H1 (cell line): ENCODE measurements around the gene PHC1. TPM values are rescaled to one million over a fixed set of nuclear protein-coding genes. Genes with fewer than 3 reads are reported as not detected.

Experiments used
- CTCF ChIA-PET: fragments of 300-600 bp; sonication (Branson Sonifier 250); formaldehyde crosslinking; loops from one replicate; lab custom pipeline; 2021; ENCODE audit not compliant: partially characterized antibody; lab: Charles Lee
- POLR2A ChIA-PET: fragments of 300-600 bp; sonication (Branson Sonifier 250); formaldehyde crosslinking; loops from one replicate; lab custom pipeline; 2021; ENCODE audit warnings: inconsistent platforms; ENCODE audit not compliant: partially characterized antibody; lab: Charles Lee
- DNase-seq, 2 experiments: peaks; one replicate each; pipeline versions ENCODE4 v3.0.0 to v3.0.0-alpha.2; 2010 to 2022; ENCODE audit warnings: low spot score in 2 of 2, low read depth in 1 of 2, mixed read lengths in 1 of 2
- FAIRE-seq: peaks from 2 replicates; lab custom pipeline; 2011; peaks lifted over from hg19 to GRCh38; lab: Jason Lieb, UNC
- H2AFZ ChIP-seq: 2 replicates; pipeline ENCODE4 v1.8.1; 2012; ENCODE audit warnings: low read length, inconsistent platforms
- H2AK5ac ChIP-seq: 2 replicates; pipeline ENCODE4 v1.6.1; 2013; ENCODE audit warnings: low read depth, low read length
- H2BK120ac ChIP-seq: replicated peaks from 2 replicates; pipeline ENCODE3; 2013; ENCODE audit warnings: low read depth, low read length, inconsistent platforms
- H2BK12ac ChIP-seq: 2 replicates; pipeline ENCODE4 v1.6.1; 2013; ENCODE audit warnings: low read depth, low read length
- H2BK15ac ChIP-seq: 2 replicates; pipeline ENCODE4 v1.6.1; 2013; ENCODE audit warnings: low read length
- H2BK20ac ChIP-seq: 2 replicates; pipeline ENCODE4 v1.6.1; 2013; ENCODE audit warnings: low read length
- H2BK5ac ChIP-seq: 2 replicates; pipeline ENCODE4 v1.6.1; 2013; ENCODE audit warnings: low read depth, low read length
- H3K14ac ChIP-seq: 2 replicates; pipeline ENCODE4 v1.6.1; 2013; ENCODE audit warnings: inconsistent platforms; ENCODE audit not compliant: insufficient read length
- H3K18ac ChIP-seq: 2 replicates; pipeline ENCODE4 v1.6.1; 2013; ENCODE audit warnings: low read length; ENCODE audit errors: extremely low read depth
- H3K23ac ChIP-seq: 2 replicates; pipeline ENCODE4 v1.6.1; 2013; ENCODE audit warnings: inconsistent platforms; ENCODE audit not compliant: insufficient read length
- H3K23me2 ChIP-seq: 2 replicates; pipeline ENCODE4 v1.6.1; 2013; ENCODE audit warnings: low read depth, low read length
- H3K27ac ChIP-seq: 2 replicates; pipeline ENCODE4 v1.6.1; 2011; ENCODE audit warnings: low read depth, low read length, inconsistent platforms
- H3K27me3 ChIP-seq, 4 experiments: replicated peaks in 1 of 4; 1 replicate in 1 of 4; 2 replicates in 3 of 4; pipeline versions ENCODE4 v1.6.1 to v1.8.1; 2011 to 2013; ENCODE audit warnings: low read length in 3 of 4, mild to moderate bottlenecking in 3 of 4, inconsistent platforms in 2 of 4, mixed read lengths in 2 of 4, moderate library complexity in 1 of 4; ENCODE audit not compliant: control insufficient read depth in 3 of 4, insufficient read depth in 3 of 4; ENCODE audit errors: extremely low read depth in 1 of 4
- H3K36me3 ChIP-seq, 4 experiments: 2 replicates each; pipeline versions ENCODE4 v1.6.1 to v1.8.1; 2011 to 2013; ENCODE audit warnings: mild to moderate bottlenecking in 4 of 4, low read length in 3 of 4, moderate library complexity in 2 of 4, control low read depth in 1 of 4, inconsistent platforms in 1 of 4; ENCODE audit not compliant: insufficient read depth in 4 of 4, control insufficient read depth in 2 of 4
- H3K4ac ChIP-seq: replicated peaks from 2 replicates; pipeline ENCODE3; 2013; ENCODE audit warnings: low read length, low read depth, mixed read lengths, inconsistent platforms; ENCODE audit not compliant: insufficient read length
- H3K4me1 ChIP-seq, 4 experiments: replicated peaks in 1 of 4; 1 replicate in 1 of 4; 2 replicates in 3 of 4; pipeline versions ENCODE4 v1.6.1 to v1.8.1; 2011 to 2013; ENCODE audit warnings: low read length in 3 of 4, inconsistent platforms in 2 of 4, mixed read lengths in 1 of 4; ENCODE audit not compliant: insufficient read depth in 4 of 4, control insufficient read depth in 3 of 4
- H3K4me2 ChIP-seq, 2 experiments: 2 replicates each; pipeline versions ENCODE4 v1.6.1 to v1.8.1; 2011 to 2013; ENCODE audit warnings: low read depth in 2 of 2, low read length in 2 of 2, control low read depth in 1 of 2, inconsistent platforms in 1 of 2, mild to moderate bottlenecking in 1 of 2; ENCODE audit not compliant: insufficient read depth in 1 of 2
- H3K4me3 ChIP-seq, 4 experiments: fragments of 200-600, 300-600 bp in 1 of 4; sonication (generic), shearing (Covaris generic), sonication (Bioruptor Twin) in 1 of 4; 2 replicates each; pipeline versions ENCODE4 v1.5.1 to v1.8.1; 2011 to 2016; ENCODE audit warnings: low read length in 4 of 4, low read depth in 3 of 4, control low read depth in 2 of 4, inconsistent platforms in 2 of 4, mild to moderate bottlenecking in 2 of 4, mixed read lengths in 1 of 4, moderate library complexity in 1 of 4; ENCODE audit not compliant: insufficient read depth in 2 of 4; ENCODE audit errors: extremely low read depth in 1 of 4
- H3K56ac ChIP-seq: replicated peaks from 2 replicates; pipeline ENCODE3; 2013; ENCODE audit warnings: low read depth, mild to moderate bottlenecking, mixed read lengths, low read length, inconsistent platforms; ENCODE audit not compliant: insufficient read length
- H3K79me1 ChIP-seq: 2 replicates; pipeline ENCODE4 v1.6.1; 2013; ENCODE audit warnings: low read depth, low read length, control low read depth
- H3K79me2 ChIP-seq, 2 experiments: 2 replicates each; pipeline versions ENCODE4 v1.6.1 to v1.8.1; 2012 to 2013; ENCODE audit warnings: low read length in 2 of 2, mild to moderate bottlenecking in 2 of 2, inconsistent platforms in 1 of 2; ENCODE audit not compliant: insufficient read depth in 2 of 2, control insufficient read depth in 1 of 2
- H3K9ac ChIP-seq, 4 experiments: replicated peaks in 1 of 4; 1 replicate in 1 of 4; 2 replicates in 3 of 4; pipeline versions ENCODE4 v1.6.1 to v1.8.1; 2011 to 2013; ENCODE audit warnings: low read depth in 3 of 4, low read length in 3 of 4, control low read depth in 2 of 4, mild to moderate bottlenecking in 2 of 4, moderate library complexity in 2 of 4, inconsistent platforms in 1 of 4; ENCODE audit errors: extremely low read depth in 1 of 4
- H3K9me3 ChIP-seq, 2 experiments: 2 replicates each; pipeline versions ENCODE4 v1.6.1 to v1.8.1; 2012 to 2013; ENCODE audit warnings: mild to moderate bottlenecking in 2 of 2, moderate library complexity in 2 of 2, control low read depth in 1 of 2, inconsistent platforms in 1 of 2, low read depth in 1 of 2, low read length in 1 of 2, mixed read lengths in 1 of 2; ENCODE audit not compliant: insufficient read depth in 2 of 2
- H4K20me1 ChIP-seq, 2 experiments: replicated peaks in 1 of 2; 2 replicates each; pipeline versions ENCODE3 to v1.8.1; 2011 to 2013; ENCODE audit warnings: inconsistent platforms in 2 of 2, low read length in 2 of 2, mild to moderate bottlenecking in 1 of 2; ENCODE audit not compliant: insufficient read depth in 2 of 2, control insufficient read depth in 1 of 2
- H4K5ac ChIP-seq: 2 replicates; pipeline ENCODE4 v1.6.1; 2013; ENCODE audit warnings: low read length, low read depth, mixed read lengths, inconsistent platforms; ENCODE audit not compliant: insufficient read length
- H4K8ac ChIP-seq: 2 replicates; pipeline ENCODE4 v1.8.0; 2013; ENCODE audit warnings: mild to moderate bottlenecking, moderate library complexity, low read length, inconsistent platforms; ENCODE audit not compliant: insufficient read depth; ENCODE audit errors: extremely low read depth
- H4K91ac ChIP-seq: replicated peaks from 2 replicates; pipeline ENCODE3; 2013; ENCODE audit warnings: low read length, mixed read lengths, inconsistent platforms; ENCODE audit not compliant: insufficient read length
- BACH1 ChIP-seq: IDR thresholded peaks from 2 replicates; pipeline ENCODE4 v1.6.1; 2012; ENCODE audit warnings: low read length, improper control_type of control experiment
- BCL11A ChIP-seq, 2 experiments: IDR thresholded peaks; one replicate each; pipeline ENCODE4 v1.6.1; 2011; ENCODE audit warnings: low read depth in 2 of 2, low read length in 2 of 2, mild to moderate bottlenecking in 2 of 2
- CBX5 ChIP-seq: fragments of 300-800, 300-1000 bp; sonication (generic); IDR thresholded peaks from 2 replicates; pipeline ENCODE4 v1.7.1; 2016; ENCODE audit warnings: antibody characterized with exemption, low read length, low read depth
- HDAC6 ChIP-seq: IDR thresholded peaks from one replicate; pipeline ENCODE4 v1.7.1; 2012; ENCODE audit warnings: low read depth, mild to moderate bottlenecking, inconsistent platforms, low read length, moderate library complexity
- KDM5A ChIP-seq: fragments of 200-600 bp; IDR thresholded peaks from 2 replicates; pipeline ENCODE4 v1.7.1; 2012; ENCODE audit warnings: mild to moderate bottlenecking, low read length, inconsistent platforms, mixed read lengths
- NANOG ChIP-seq: IDR thresholded peaks from 2 replicates; pipeline ENCODE4 v1.6.1; 2011; ENCODE audit warnings: low read length, low read depth, mild to moderate bottlenecking, inconsistent platforms; ENCODE audit not compliant: insufficient read depth, poor library complexity, severe bottlenecking
- POU5F1 ChIP-seq: IDR thresholded peaks from 2 replicates; pipeline ENCODE4 v1.6.1; 2011; ENCODE audit warnings: low read depth, mild to moderate bottlenecking, low read length, moderate library complexity
- RNF2 ChIP-seq: fragments of 200-900, 300-1000 bp; sonication (generic); IDR thresholded peaks from 2 replicates; pipeline ENCODE4 v1.7.1; 2016; ENCODE audit warnings: borderline replicate concordance, low read depth, mild to moderate bottlenecking, antibody characterized with exemption, low read length; ENCODE audit not compliant: poor library complexity, severe bottlenecking; ENCODE audit errors: missing control alignments
- RXRA ChIP-seq: IDR thresholded peaks from 2 replicates; pipeline ENCODE4 v1.6.1; 2011; ENCODE audit warnings: low read depth, mild to moderate bottlenecking, low read length, moderate library complexity; ENCODE audit not compliant: insufficient read depth
- SIX5 ChIP-seq: IDR thresholded peaks from 2 replicates; pipeline ENCODE4 v1.6.1; 2011; ENCODE audit warnings: mild to moderate bottlenecking, low read depth, low read length
- SP4 ChIP-seq: IDR thresholded peaks from 2 replicates; pipeline ENCODE4 v1.6.1; 2012; ENCODE audit warnings: low read length, inconsistent platforms
- SUZ12 ChIP-seq: fragments of 200-600 bp; sonication (generic); IDR thresholded peaks from 2 replicates; pipeline ENCODE4 v1.6.1; 2012; ENCODE audit warnings: mild to moderate bottlenecking, inconsistent platforms, low read length, moderate library complexity, mixed read lengths
- USF2 ChIP-seq: IDR thresholded peaks from 2 replicates; pipeline ENCODE4 v1.6.1; 2011; ENCODE audit warnings: low read length, improper control_type of control experiment
- WGBS, 2 experiments: shearing (Covaris generic) in 1 of 2; methylation state at CpG; one replicate each; pipeline versions ENCODE4 v1.1.6 to v1.1.7; 2013 to 2015; ENCODE audit warnings: low lambda C conversion rate in 2 of 2, mixed read lengths in 2 of 2, inconsistent platforms in 1 of 2, low coverage in 1 of 2, missing lambda C conversion rate in 1 of 2; ENCODE audit not compliant: insufficient replicate concordance in 2 of 2, insufficient coverage in 1 of 2, insufficient read length in 1 of 2; ENCODE audit errors: extremely low coverage in 1 of 2, missing lambda C conversion rate in 1 of 2; 5-methylcytosine and 5-hydroxymethylcytosine counted together
- polyA plus RNA-seq, 7 experiments: library from polyadenylated mRNA; depleted of rRNA in 3 of 7; stranded (reverse) in 5 of 7; unstranded in 2 of 7; fragments of >200 nt in 5 of 7; fragments of 200-250 nt in 2 of 7; gene quantifications; 1 replicate in 5 of 7; 2 replicates in 1 of 7; 4 replicates in 1 of 7; pipeline versions ENCODE4 v1.2.1 to v1.2.3, GENCODE V29; 2011 to 2013; ENCODE audit warnings: missing spikeins in 2 of 7, mixed read lengths in 2 of 7
- total RNA-seq: library from RNA; stranded (reverse); fragmentation: NEBNext Ultra II Directional; extraction: Animal tissue kit (Norgen Biotek cat#: 25700); gene quantifications from 2 replicates; pipeline ENCODE4 v1.2.1, GENCODE V29; 2021

Gene PHC1
- total and polyA plus RNA-seq, 2 of the 8 experiments (the other 6 are each of a cell fraction or from before 2014, with no cell fraction given): 934 to 1,655 TPM

GRCh38 chr12:8903646-8904045 lies 10.7 kb upstream of the PHC1 start:
- Histone ChIP-seq H2AFZ (no peak overlapping the region), H3K79me2 (no peaks in the 10 kb centered on the region), H3K4me1 (peaks cover 4 to 18% (median 10%) of the 10 kb centered on the region in 4 experiments; a peak in 5 of 7 replicates), H2BK12ac (peak overlapping the region; percentile 44; the same call in 1 of the 2 replicates), H3K56ac (no peak overlapping the region), H3K4ac (no peak overlapping the region), H2BK20ac (peak overlapping the region; percentile 68), H3K23ac (no peak overlapping the region), H3K4me2 (no peak overlapping the region), H3K23me2 (no peaks in the 10 kb centered on the region; the same call in 1 of the 2 replicates), H3K9ac (no peak overlapping the region), H3K79me1 (no peaks in the 10 kb centered on the region), H3K18ac (peak overlapping the region; percentile 39), H2BK120ac (peak overlapping the region; percentile 7), H2AK5ac (no peak overlapping the region), H2BK5ac (peak overlapping the region; percentile 19; the same call in 1 of the 2 replicates), H3K36me3 (no peaks in the 10 kb centered on the region; a peak in 1 of 8 replicates), H4K20me1 (no peaks in the 10 kb centered on the region), H3K4me3 (no peak overlapping the region), H3K27me3 (no peaks in the 10 kb centered on the region), H4K8ac (no peak overlapping the region), H4K5ac (no peak overlapping the region), H2BK15ac (no peak overlapping the region), H4K91ac (no peak overlapping the region), H3K27ac (no peak overlapping the region), H3K9me3 (peaks cover 2 to 6% of the 10 kb centered on the region in 2 experiments; a peak in 1 of 4 replicates), H3K14ac (no peak overlapping the region)
- WGBS, 2 experiments: 78% methylated on average over 3 of the region's 3 CpGs; no CpG with 5 or more reads in 1 of the 2 experiments
- POLR2A ChIA-PET: interaction anchor here (0.9 to 1.4 kb wide), 2 partner anchors 9 to 108 kb away, joined by 3 to 4 read pairs; no protein-coding TSS in a partner anchor
- CTCF ChIA-PET: interaction anchor here (2.8 kb wide), 1 partner anchor 13 kb away, joined by 12 read pairs; no protein-coding TSS in a partner anchor
- FAIRE-seq (no peak), DNase-seq (no peak)
- TF ChIP-seq KDM5A: no peak
- TF ChIP-seq HDAC6: no peak
- TF ChIP-seq USF2: no peak
- TF ChIP-seq CBX5: no peak
- TF ChIP-seq SUZ12: no peak
- no peak for TF ChIP-seq NANOG
- TF ChIP-seq RNF2: no peak
- TF ChIP-seq SIX5: no peak
- no peak for TF ChIP-seq BACH1
- no peak for TF ChIP-seq SP4
- no peak for TF ChIP-seq BCL11A (IDR thresholded peaks at IDR 0.05; ENCODE audit: low read depth in 2 of 2, low read length in 2 of 2)
- no peak for TF ChIP-seq RXRA
- no peak for TF ChIP-seq POU5F1
